Suprapubic skin (tissue), 3 donors: ENCODE results near the gene ANXA2.

Experiments used
- EP300 ChIP-seq: sonication (generic); formaldehyde crosslinking; IDR thresholded peaks from one replicate; pipeline ENCODE4 v1.6.1; 2017; ENCODE audit warnings: antibody characterized with exemption
- POLR2A ChIP-seq, 2 donors: fragments of 450-650 bp; IDR thresholded peaks; one replicate each; pipeline ENCODE4 v1.6.1; 2017; ENCODE audit warnings: antibody characterized with exemption in 2 of 2, mild to moderate bottlenecking in 2 of 2, moderate library complexity in 2 of 2
- TF ChIP-seq, protein P1 (sequence below), 2 donors: fragments of 200-600 bp in 1 of 2; fragments of 450-650 bp in 1 of 2; sonication (generic) in 1 of 2; IDR thresholded peaks; one replicate each; pipeline ENCODE4 v1.5.1; 2016 to 2019; ENCODE audit warnings: antibody characterized with exemption in 2 of 2, mild to moderate bottlenecking in 1 of 2, moderate library complexity in 1 of 2

GRCh38 chr15:60373327-60373726, 24.5 kb downstream of the ANXA2 start:
- TF ChIP-seq EP300 (no peak), POLR2A (IDR thresholded peaks at IDR 0.05) (no peak)
- TF ChIP-seq, protein P1, sequence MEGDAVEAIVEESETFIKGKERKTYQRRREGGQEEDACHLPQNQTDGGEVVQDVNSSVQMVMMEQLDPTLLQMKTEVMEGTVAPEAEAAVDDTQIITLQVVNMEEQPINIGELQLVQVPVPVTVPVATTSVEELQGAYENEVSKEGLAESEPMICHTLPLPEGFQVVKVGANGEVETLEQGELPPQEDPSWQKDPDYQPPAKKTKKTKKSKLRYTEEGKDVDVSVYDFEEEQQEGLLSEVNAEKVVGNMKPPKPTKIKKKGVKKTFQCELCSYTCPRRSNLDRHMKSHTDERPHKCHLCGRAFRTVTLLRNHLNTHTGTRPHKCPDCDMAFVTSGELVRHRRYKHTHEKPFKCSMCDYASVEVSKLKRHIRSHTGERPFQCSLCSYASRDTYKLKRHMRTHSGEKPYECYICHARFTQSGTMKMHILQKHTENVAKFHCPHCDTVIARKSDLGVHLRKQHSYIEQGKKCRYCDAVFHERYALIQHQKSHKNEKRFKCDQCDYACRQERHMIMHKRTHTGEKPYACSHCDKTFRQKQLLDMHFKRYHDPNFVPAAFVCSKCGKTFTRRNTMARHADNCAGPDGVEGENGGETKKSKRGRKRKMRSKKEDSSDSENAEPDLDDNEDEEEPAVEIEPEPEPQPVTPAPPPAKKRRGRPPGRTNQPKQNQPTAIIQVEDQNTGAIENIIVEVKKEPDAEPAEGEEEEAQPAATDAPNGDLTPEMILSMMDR (IDR thresholded peaks at IDR 0.05): no peak
